HG02623 (cell line): ENCODE data around the gene OGFR.

Experiments
- ATAC-seq: cut with Tn5 transposase; IDR thresholded peaks from one replicate; pipeline ENCODE4 v1.9.1; 2021; ENCODE audit warnings: moderate library complexity; ENCODE audit not compliant: unreplicated experiment

The OGFR gene

DNA sequence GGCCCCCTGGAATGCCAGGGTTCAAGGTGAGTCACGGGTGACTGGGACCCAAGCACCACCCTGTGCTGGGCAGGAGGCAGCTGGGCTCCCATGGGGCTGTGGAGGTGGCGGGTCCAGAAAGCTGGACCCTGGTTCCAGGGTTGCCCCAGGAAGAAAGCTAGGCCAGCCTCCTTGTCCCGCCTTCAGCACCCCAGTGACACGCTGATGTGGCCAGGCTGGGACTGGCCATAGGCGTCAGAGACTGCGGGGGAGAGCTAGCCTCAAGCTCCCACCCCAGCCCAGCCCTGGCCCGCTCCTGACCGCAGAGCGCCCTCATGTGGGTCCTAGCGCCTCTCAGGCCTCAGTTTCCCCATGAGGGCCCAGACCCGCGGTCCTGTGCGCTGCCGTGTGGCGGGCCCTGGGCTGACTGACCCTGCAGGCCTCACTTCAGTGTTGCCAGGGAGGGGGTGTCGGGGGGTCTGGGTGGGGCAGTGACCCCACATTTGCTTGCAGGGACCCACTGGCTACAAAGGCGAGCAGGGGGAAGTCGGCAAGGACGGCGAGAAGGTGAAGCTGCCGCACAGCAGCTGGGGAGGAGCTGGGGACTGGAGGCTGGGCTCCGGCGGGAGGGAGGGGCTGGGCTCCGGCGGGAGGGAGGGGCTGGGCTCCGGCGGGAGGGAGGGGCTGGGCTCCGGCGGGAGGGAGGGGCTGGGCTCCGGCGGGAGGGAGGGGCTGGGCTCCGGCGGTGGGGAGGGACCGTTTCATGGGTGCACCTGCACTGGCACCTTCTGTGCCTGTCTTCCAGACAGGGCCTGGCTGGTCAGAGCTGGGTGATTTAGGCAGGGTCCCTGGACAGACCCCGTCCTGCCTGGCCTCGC lies 20.1 kb downstream of the OGFR start:
- ATAC-seq: no peak

GRCh38 chr20:62825333-62825985 lies 20.8 kb downstream of the OGFR start:
- no peak for ATAC-seq

- ATAC-seq: no peak
These were observed 21.5 kb downstream of the OGFR start for GRCh38 chr20:62825986-62826645.

DNA sequence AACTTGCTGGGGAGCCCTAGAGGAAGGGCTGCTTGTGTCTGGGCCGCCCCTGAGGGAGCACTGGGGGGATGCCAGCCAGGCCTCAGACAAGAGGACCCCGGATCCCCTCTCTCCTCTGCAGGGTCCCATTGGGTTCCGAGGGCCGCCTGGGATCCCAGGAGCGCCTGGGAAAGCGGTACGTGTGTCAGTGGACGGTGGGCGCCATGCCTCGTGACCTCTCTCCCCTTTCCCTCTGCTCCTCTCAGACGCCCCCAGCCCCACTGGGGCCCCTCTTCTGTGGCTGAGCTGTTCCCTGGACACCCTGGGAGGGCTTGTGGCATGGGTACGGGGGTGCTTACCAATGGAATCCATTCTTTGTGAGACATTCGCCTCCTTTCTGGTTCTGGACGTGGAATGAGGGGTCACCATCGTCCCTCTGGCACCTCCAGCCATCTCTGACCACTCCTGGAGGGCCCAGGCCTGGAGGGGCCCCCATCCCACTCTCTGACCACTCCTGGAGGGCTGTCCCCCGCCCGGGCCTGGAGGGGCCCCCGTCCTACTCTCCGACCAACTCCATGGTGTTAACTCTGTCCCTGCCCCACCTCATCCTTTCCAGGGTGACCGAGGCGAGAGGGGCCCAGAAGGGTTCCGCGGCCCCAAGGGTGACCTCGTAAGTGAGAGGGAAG lies 22.1 kb downstream of the OGFR start:
- no peak for ATAC-seq

- no peak for ATAC-seq
These were observed 22.8 kb downstream of the OGFR start for GRCh38 chr20:62827311-62828038.

DNA sequence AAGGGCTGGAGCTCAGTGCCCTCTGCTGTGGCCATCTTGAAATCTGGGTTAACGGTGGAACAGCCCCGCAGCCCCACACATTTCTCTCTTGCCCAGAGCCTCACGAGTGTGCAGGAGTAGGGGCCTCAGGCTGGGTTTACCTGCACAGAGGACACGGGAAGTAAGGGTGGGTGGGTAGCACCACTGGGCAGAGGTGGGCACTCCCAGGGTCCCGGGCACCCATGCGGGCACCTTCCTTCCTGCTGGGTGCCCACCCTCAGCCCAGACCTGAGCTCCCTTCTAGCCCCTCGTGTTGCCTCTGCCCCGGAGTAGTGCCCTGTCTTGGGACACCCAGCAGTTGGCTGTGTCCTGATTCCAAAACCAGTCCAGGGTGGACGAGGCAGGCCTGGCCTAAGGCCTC lies 23.4 kb downstream of the OGFR start:
- ATAC-seq: no peak

DNA sequence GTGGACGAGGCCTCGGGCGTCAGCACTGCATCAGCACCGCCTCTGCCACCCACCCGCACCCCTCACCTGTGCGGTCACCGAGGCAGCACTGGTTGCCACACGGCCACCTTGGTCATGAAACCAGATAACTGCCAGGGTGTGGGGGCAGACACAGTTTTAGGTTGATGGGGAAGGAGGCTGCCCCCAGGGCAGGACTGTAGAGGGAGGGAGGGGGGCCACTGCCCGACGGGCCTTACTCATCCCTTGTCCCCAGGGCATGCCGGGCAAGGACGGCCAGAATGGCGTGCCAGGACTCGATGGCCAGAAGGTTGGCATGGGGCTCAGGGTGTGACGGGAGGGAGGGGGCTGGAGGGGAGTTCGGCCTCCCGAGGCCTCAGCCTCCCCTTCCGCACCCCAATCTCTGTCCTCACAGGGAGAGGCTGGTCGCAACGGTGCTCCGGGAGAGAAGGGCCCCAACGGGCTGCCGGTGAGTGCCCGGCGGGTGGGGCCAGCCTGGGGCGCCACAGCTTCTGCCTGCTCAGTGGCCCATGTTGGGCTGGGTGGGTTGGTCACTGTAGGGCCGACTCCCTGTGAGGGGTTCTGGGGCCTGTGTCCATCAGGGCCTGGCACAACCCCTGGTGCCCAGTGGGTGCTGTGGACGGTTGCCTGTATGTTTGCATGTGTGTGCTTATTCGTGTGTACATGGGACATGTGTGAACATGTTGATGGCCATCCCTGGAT lies 24.0 kb downstream of the OGFR start:
- ATAC-seq: no peak

GRCh38 chr20:62829231-62830230 lies 24.9 kb downstream of the OGFR start:
- no peak for ATAC-seq

DNA sequence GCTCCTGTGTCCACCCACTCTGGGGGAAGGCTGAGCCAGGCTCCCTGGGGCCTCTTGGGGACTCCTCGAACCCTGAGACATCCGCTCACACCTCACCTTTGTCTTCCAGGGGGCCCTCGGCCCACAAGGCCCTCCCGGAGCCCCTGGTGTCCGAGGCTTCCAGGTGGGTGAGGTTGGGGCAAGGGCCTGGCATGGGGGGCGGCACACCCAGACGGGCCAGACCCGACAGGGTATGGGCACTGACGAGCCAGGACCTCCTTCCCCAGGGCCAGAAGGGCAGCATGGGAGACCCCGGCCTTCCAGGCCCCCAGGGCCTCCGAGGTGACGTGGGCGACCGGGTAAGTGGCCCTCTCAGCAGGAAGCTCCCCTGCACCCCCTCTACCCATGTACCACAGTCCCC lies 25.6 kb downstream of the OGFR start:
- no peak for ATAC-seq

- no peak for ATAC-seq
These were observed 26.2 kb downstream of the OGFR start for GRCh38 chr20:62830821-62831220.

GRCh38 chr20:62831361-62831788 lies 26.7 kb downstream of the OGFR start:
- no peak for ATAC-seq

GRCh38 chr20:62831854-62832211 lies 27.2 kb downstream of the OGFR start:
- no peak for ATAC-seq

DNA sequence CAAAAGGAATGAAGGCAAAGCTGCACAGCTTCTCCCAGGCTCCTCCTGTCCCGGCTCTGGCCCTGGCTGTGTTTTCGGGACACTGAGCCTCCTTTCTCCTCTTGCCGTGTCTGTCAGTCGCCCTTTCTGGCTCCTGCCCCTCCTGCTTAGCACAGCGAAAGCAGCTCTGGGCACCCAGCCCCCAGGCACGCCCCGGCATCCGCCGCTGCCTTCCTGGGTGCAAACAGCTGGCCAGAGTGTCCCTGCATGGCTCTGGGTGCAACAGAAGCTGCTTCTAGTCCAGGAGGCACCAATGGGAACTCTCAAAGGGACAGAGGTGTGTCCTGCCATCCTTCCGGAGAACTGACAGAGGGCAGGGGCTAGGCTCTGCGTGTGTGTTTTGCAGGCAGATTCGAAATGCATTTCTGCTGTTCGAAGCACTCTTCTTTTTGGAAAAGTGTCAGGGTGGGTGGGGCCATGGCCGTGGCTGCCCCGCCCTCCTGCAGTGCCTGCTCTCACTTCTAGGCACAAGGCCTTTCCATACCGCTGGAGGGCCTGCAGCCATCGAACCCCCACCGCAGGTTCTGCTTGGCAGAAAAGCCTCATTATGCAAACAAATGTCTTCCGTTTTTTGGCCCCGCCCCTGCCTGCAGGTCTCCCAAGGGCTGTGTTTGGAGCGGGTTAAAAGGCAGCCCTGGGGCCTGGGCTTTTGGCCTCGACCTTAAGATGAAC lies 27.7 kb downstream of the OGFR start:
- ATAC-seq: no peak

DNA sequence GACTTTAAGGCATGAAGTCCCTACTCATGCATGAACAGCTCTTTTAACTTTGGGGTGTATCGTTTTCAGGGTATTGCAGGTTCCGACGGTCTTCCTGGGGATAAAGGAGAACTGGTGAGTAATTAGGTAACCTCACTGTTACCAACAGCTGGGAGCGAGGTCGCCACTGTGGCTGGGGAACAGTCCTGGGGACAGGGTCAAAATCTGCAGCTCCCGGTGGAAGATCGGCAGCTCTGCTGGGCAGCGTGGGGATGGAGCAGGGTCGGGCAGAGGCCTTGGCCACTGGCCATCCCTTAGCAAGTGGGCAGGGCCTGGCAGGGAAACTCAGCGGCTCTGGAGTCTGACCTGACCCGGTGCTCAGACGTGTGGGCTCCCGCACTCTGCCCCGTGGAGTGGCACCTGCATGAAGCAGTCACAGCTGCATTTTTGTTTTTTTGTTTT lies 28.3 kb downstream of the OGFR start:
- ATAC-seq: no peak

DNA sequence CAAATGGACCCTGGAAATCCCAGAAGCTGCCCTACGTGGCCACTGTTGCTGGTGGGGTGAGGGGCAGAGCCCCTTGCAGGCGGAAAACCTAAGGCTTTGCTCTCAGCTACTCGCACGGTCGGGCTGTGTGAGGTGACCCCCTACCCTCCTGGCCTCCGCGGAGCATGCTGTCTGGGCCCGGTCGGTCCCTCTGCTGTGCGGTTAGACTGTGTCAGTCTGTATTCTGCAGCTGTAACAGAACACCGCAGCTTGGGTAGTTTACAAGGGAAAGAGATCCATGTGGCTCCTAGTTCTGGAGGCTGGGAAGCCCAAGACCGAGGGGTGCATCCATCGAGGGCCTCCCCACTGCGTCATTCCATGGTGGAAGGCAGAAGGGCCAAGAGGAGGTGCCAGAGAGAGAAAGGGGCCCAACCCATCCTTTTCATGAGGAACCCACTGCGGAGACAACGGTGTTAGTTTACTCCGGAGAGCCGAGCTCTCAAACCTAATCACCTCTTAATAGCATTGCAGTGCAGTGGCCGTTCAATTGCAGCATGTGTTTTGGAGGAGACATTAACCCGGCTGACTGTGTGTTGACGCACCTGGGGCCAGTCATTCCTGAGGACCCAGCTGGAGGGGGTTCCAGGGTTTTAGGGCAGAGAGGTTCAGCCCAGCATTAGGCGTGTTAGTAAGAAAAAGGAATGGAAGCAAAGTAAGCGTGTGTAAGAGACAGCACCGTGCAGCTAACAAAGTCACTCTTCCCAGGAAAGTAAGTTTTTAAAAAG lies 30.5 kb downstream of the OGFR start:
- ATAC-seq: no peak

DNA sequence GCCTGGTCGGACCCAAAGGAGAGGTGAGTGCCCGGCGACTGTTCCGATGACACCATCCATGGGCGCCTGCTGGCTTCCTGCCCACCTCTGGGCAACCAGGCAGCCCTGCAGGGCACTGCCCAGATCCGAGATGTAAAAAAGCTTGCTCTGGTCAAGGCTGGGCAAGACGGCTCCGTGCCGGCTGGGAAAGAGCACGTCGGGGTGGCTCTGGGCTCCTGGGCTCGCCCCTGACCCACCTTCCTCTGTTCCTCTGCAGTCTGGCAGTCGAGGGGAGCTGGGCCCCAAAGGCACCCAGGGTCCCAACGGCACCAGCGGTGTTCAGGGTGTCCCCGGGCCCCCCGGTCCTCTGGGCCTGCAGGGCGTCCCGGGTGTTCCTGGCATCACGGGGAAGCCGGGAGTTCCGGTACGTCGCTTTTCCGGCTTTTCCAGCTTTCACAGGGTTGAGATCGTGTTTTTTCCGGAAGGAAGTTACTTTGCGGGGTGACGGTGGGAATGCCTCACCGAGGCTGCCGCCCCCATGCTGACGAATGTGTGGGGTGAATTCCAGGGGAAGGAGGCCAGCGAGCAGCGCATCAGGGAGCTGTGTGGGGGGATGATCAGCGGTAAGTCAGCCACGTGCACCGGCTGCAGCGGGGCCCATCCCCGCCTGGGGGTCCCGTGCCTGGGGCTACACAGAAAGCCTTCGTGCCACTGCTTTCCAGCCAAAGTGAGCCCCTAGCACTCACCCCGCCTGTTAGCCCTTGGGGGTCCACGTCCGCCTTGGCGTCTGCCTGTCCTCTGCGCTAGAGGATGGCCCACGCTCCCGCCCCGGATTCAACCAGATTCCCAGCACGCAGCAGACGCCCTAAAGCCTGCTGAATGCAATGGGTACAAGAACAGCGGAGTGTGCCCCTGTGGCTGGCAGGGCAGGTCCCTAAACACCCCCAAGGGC lies 31.6 kb downstream of the OGFR start:
- ATAC-seq: no peak
